Tibial artery (tissue), 4 donors: ENCODE results near the gene XPO1.
"Not testable (repeated sequence)": the region's sequence is repeated elsewhere in the genome, so short reads cannot be mapped to it uniquely, and the experiment has no call there.

Experiments
- DNase-seq, 2 donors: peaks; one replicate each; pipeline ENCODE4 v3.0.0-alpha.2; 2019
- H3K27ac ChIP-seq, 2 donors: fragments of 200-600 bp; sonication (generic) in 1 of 2; 1 replicate in 1 of 2; 2 replicates in 1 of 2; pipeline ENCODE4 v1.5.1; 2018 to 2019; ENCODE audit warnings: mild to moderate bottlenecking in 1 of 2
- H3K27me3 ChIP-seq, 2 donors: fragments of 200-600 bp; sonication (generic) in 1 of 2; one replicate each; pipeline versions ENCODE4 v1.5.1 to v1.6.0; 2016 to 2019
- H3K36me3 ChIP-seq, 3 donors: fragments of 200-600 bp; sonication (generic) in 2 of 3; one replicate each; pipeline ENCODE4 v1.5.1; 2016 to 2019; ENCODE audit warnings: mild to moderate bottlenecking in 2 of 3
- H3K4me1 ChIP-seq, 4 donors: fragments of 200-600 bp; sonication (generic) in 2 of 4; 1 replicate in 3 of 4; 2 replicates in 1 of 4; pipeline ENCODE4 v1.5.1; 2016 to 2019
- H3K4me3 ChIP-seq, 2 donors: fragments of 200-600 bp; sonication (generic) in 1 of 2; 1 replicate in 1 of 2; 2 replicates in 1 of 2; pipeline ENCODE4 v1.5.1; 2018 to 2019; ENCODE audit warnings: mild to moderate bottlenecking in 2 of 2
- H3K9me3 ChIP-seq, 3 donors: fragments of 200-600 bp; sonication (generic) in 1 of 3; one replicate each; pipeline ENCODE4 v1.5.1; 2016 to 2019
- CTCF ChIP-seq, 2 experiments: fragments of 200-600 bp in 1 of 2; fragments of 450-650 bp in 1 of 2; IDR thresholded peaks; one replicate each; pipeline ENCODE4 v1.5.1; 2017 to 2019; ENCODE audit warnings: antibody characterized with exemption in 2 of 2, mild to moderate bottlenecking in 1 of 2, moderate library complexity in 1 of 2
- intact Hi-C: fragments of 100-400 bp; cut with DNase I; formaldehyde crosslinking; loops from one replicate; pipeline ENCODE4 v1.15.0; 2023; ENCODE audit warnings: low total_unique reads

Gene XPO1

GRCh38 chr2:61550375-61551209 lies 12.4 kb upstream of the XPO1 start:
- H3K9me3 ChIP-seq, result no peaks in the 10 kb centered on the region
- intact Hi-C loops, result no loop called here
- H3K36me3 ChIP-seq, result no peaks in the 10 kb centered on the region
- DNase-seq, result no peak
- H3K27me3 ChIP-seq, result no peaks in the 10 kb centered on the region
- H3K4me1 ChIP-seq, result peaks cover 0 to 8% (median 0%) of the 10 kb centered on the region in 4 donors
- no peak overlapping the region for H3K4me3 ChIP-seq
- no peak overlapping the region for H3K27ac ChIP-seq
- no peak for TF ChIP-seq CTCF (IDR thresholded peaks at IDR 0.05)

GRCh38 chr2:61549546-61549945 lies 11.4 kb upstream of the XPO1 start:
- Histone ChIP-seq H3K27ac (no peak overlapping the region), H3K4me1 (peaks cover 0 to 8% (median 0%) of the 10 kb centered on the region in 4 donors), H3K36me3 (no peaks in the 10 kb centered on the region), H3K9me3 (no peaks in the 10 kb centered on the region), H3K4me3 (no peak overlapping the region), H3K27me3 (no peaks in the 10 kb centered on the region)
- intact Hi-C loops, result no loop called here
- no peak for TF ChIP-seq CTCF (IDR thresholded peaks at IDR 0.05)
- no peak for DNase-seq

- Histone ChIP-seq H3K9me3 (no peaks in the 10 kb centered on the region), H3K4me3 (no peak overlapping the region), H3K27ac (no peak overlapping the region), H3K27me3 (no peaks in the 10 kb centered on the region), H3K4me1 (peaks cover 5 to 6% (median 6%) of the 10 kb centered on the region in 4 donors), H3K36me3 (no peaks in the 10 kb centered on the region)
- no peak for TF ChIP-seq CTCF (IDR thresholded peaks at IDR 0.05)
- intact Hi-C loops, result no loop called here
- no peak for DNase-seq
These were observed 4.9 kb upstream of the XPO1 start for GRCh38 chr2:61543062-61543461.

GRCh38 chr2:61540167-61540566 lies 2.0 kb upstream of the XPO1 start:
- intact Hi-C loops, H3K27me3 ChIP-seq, DNase-seq, H3K9me3 ChIP-seq, H3K27ac ChIP-seq, H3K4me3 ChIP-seq, H3K36me3 ChIP-seq: not testable (repeated sequence)
- peaks cover 6 to 12% (median 10%) of the 10 kb centered on the region in 4 donors for H3K4me1 ChIP-seq

- Histone ChIP-seq H3K27ac (peak overlapping the region; percentile 98 to 99), H3K4me1 (peaks cover 6 to 24% (median 19%) of the 10 kb centered on the region in 4 donors), H3K27me3 (no peaks in the 10 kb centered on the region), H3K9me3 (no peaks in the 10 kb centered on the region), H3K36me3 (no peaks in the 10 kb centered on the region), H3K4me3 (peak overlapping the region; percentile 79 to 97)
- TF ChIP-seq CTCF (IDR thresholded peaks at IDR 0.05), result no peak
- peak; percentile 35 to 67 for DNase-seq
- intact Hi-C loops, result loop anchor here (1.0 to 10.0 kb wide), 5 partner anchors 68 to 362 kb away; partner anchors contain the start of genes FAM161A and USP34
These were observed 864 bp upstream of the XPO1 start for GRCh38 chr2:61538920-61539520.

- Histone ChIP-seq H3K27me3 (no peaks in the 10 kb centered on the region), H3K9me3 (no peaks in the 10 kb centered on the region), H3K4me3 (peak overlapping the region; percentile 79 to 97), H3K27ac (peak overlapping the region; percentile 98 to 99), H3K36me3 (no peaks in the 10 kb centered on the region), H3K4me1 (peaks cover 6 to 34% (median 21%) of the 10 kb centered on the region in 4 donors)
- intact Hi-C loops, result loop anchor here (1.0 to 10.0 kb wide), 5 partner anchors 67 to 361 kb away; partner anchors contain the start of genes FAM161A and USP34
- TF ChIP-seq CTCF (IDR thresholded peaks at IDR 0.05), result no peak
- no peak for DNase-seq
These were observed 281 bp downstream of the XPO1 start for GRCh38 chr2:61537950-61538199.
